ENCODE measurements around the gene IL1R2. TPM values are rescaled to one million over a fixed set of nuclear protein-coding genes. Genes with fewer than 3 reads are reported as not detected.
A peak's percentile ranks its signal among the peaks of the same experiment; 100 is the strongest.

The IL1R2 gene
- total and polyA plus RNA-seq, 2 of the 13 experiments (the other 11 are each of a cell fraction or from before 2014, with no cell fraction given), result 3.6 to 7.3 TPM

- TF ChIP-seq, protein P1, sequence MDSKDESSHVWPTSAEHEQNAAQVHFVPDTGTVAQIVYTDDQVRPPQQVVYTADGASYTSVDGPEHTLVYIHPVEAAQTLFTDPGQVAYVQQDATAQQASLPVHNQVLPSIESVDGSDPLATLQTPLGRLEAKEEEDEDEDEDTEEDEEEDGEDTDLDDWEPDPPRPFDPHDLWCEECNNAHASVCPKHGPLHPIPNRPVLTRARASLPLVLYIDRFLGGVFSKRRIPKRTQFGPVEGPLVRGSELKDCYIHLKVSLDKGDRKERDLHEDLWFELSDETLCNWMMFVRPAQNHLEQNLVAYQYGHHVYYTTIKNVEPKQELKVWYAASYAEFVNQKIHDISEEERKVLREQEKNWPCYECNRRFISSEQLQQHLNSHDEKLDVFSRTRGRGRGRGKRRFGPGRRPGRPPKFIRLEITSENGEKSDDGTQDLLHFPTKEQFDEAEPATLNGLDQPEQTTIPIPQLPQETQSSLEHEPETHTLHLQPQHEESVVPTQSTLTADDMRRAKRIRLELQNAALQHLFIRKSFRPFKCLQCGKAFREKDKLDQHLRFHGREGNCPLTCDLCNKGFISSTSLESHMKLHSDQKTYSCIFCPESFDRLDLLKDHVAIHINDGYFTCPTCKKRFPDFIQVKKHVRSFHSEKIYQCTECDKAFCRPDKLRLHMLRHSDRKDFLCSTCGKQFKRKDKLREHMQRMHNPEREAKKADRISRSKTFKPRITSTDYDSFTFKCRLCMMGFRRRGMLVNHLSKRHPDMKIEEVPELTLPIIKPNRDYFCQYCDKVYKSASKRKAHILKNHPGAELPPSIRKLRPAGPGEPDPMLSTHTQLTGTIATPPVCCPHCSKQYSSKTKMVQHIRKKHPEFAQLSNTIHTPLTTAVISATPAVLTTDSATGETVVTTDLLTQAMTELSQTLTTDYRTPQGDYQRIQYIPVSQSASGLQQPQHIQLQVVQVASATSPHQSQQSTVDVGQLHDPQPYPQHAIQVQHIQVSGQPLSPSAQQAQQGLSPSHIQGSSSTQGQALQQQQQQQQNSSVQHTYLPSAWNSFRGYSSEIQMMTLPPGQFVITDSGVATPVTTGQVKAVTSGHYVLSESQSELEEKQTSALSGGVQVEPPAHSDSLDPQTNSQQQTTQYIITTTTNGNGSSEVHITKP (CRISPR knock-in tag; IDR thresholded peaks at IDR 0.05; ENCODE audit: low read depth), result peak; percentile 45; the same call in 1 of the 2 replicates
- TF ChIP-seq, protein P2, sequence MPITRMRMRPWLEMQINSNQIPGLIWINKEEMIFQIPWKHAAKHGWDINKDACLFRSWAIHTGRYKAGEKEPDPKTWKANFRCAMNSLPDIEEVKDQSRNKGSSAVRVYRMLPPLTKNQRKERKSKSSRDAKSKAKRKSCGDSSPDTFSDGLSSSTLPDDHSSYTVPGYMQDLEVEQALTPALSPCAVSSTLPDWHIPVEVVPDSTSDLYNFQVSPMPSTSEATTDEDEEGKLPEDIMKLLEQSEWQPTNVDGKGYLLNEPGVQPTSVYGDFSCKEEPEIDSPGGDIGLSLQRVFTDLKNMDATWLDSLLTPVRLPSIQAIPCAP (CRISPR knock-in tag; IDR thresholded peaks at IDR 0.05; ENCODE audit: low read depth), result 0 out of 2 replicates have a peak, but pooled peaks have one; percentile 12
- TF ChIP-seq MAZ (IDR thresholded peaks at IDR 0.05; ENCODE audit: borderline replicate concordance, low read depth, low read length) (no peak), MAZ (CRISPR knock-in tag; IDR thresholded peaks at IDR 0.05; ENCODE audit: low read depth) (no peak), ZNF207 (IDR thresholded peaks at IDR 0.05; ENCODE audit: borderline replicate concordance) (no peak), ZNF549 (CRISPR knock-in tag; IDR thresholded peaks at IDR 0.05) (no peak), ERF (CRISPR knock-in tag; IDR thresholded peaks at IDR 0.05) (no peak; the same call in 1 of the 2 replicates), NFAT5 (CRISPR knock-in tag; IDR thresholded peaks at IDR 0.05) (peak; percentile 62; the same call in 1 of the 2 replicates)
- TF ChIP-seq, protein P3, sequence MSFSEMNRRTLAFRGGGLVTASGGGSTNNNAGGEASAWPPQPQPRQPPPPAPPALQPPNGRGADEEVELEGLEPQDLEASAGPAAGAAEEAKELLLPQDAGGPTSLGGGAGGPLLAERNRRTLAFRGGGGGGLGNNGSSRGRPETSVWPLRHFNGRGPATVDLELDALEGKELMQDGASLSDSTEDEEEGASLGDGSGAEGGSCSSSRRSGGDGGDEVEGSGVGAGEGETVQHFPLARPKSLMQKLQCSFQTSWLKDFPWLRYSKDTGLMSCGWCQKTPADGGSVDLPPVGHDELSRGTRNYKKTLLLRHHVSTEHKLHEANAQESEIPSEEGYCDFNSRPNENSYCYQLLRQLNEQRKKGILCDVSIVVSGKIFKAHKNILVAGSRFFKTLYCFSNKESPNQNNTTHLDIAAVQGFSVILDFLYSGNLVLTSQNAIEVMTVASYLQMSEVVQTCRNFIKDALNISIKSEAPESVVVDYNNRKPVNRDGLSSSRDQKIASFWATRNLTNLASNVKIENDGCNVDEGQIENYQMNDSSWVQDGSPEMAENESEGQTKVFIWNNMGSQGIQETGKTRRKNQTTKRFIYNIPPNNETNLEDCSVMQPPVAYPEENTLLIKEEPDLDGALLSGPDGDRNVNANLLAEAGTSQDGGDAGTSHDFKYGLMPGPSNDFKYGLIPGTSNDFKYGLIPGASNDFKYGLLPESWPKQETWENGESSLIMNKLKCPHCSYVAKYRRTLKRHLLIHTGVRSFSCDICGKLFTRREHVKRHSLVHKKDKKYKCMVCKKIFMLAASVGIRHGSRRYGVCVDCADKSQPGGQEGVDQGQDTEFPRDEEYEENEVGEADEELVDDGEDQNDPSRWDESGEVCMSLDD (CRISPR knock-in tag; IDR thresholded peaks at IDR 0.05; ENCODE audit: borderline replicate concordance), result no peak
- TF ChIP-seq, protein P4, sequence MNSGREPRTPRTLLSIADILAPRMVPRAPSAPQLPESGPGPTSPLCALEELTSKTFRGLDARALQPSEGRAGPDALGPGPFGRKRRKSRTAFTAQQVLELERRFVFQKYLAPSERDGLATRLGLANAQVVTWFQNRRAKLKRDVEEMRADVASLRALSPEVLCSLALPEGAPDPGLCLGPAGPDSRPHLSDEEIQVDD (CRISPR knock-in tag; IDR thresholded peaks at IDR 0.05; ENCODE audit: borderline replicate concordance), result no peak
- TF ChIP-seq, protein P5, sequence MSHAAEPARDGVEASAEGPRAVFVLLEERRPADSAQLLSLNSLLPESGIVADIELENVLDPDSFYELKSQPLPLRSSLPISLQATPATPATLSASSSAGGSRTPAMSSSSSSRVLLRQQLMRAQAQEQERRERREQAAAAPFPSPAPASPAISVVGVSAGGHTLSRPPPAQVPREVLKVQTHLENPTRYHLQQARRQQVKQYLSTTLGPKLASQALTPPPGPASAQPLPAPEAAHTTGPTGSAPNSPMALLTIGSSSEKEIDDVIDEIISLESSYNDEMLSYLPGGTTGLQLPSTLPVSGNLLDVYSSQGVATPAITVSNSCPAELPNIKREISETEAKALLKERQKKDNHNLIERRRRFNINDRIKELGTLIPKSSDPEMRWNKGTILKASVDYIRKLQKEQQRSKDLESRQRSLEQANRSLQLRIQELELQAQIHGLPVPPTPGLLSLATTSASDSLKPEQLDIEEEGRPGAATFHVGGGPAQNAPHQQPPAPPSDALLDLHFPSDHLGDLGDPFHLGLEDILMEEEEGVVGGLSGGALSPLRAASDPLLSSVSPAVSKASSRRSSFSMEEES (CRISPR knock-in tag; IDR thresholded peaks at IDR 0.05), result no peak
Measured at GRCh38 chr2:102033031-102033749, 41.4 kb downstream of the IL1R2 start (continued).
